IPS DF 19.7 (cell line): ENCODE data around the gene CEP55.
"Not testable (repeated sequence)": the region's sequence is repeated elsewhere in the genome, so short reads cannot be mapped to it uniquely, and the experiment has no call there.

Experiments
- DNase-seq: peaks from one replicate; pipeline ENCODE4 v3.0.0-alpha.2; 2013; ENCODE audit warnings: low read depth, low spot score

Gene CEP55

GRCh38 chr10:93513091-93513490, 16.7 kb downstream of the CEP55 start:
- DNase-seq: no peak

- no peak for DNase-seq
Observed at GRCh38 chr10:93514521-93514920, 18.1 kb downstream of the CEP55 start.

GRCh38 chr10:93515071-93516005, 18.9 kb downstream of the CEP55 start:
- no peak for DNase-seq

GRCh38 chr10:93516006-93516380, 19.6 kb downstream of the CEP55 start:
- no peak for DNase-seq

GRCh38 chr10:93518531-93518930, 22.1 kb downstream of the CEP55 start:
- DNase-seq: no peak

DNA sequence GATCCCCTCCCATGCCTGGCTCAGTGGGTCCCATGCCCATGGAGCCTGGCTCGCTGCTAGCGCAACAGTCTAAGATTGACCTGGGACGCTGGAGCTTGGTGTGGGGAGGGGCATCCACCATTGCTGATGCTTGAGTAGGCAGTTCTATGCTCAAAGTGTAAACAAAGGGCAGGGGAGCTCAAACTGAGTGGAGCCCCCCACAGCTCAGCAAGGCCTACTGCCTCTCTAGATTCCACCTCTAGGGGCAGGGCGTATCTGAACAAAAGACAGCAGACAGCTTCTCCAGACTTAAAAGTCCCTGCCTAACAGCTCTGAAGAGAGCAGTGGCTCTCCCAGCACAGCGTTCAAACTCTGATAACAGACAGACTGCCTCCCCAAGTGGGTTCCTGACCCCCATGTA, 38.9 kb downstream of the CEP55 start:
- no peak for DNase-seq

- DNase-seq: not testable (repeated sequence)
Observed at GRCh38 chr10:93540871-93541270, 44.5 kb downstream of the CEP55 start.

DNA sequence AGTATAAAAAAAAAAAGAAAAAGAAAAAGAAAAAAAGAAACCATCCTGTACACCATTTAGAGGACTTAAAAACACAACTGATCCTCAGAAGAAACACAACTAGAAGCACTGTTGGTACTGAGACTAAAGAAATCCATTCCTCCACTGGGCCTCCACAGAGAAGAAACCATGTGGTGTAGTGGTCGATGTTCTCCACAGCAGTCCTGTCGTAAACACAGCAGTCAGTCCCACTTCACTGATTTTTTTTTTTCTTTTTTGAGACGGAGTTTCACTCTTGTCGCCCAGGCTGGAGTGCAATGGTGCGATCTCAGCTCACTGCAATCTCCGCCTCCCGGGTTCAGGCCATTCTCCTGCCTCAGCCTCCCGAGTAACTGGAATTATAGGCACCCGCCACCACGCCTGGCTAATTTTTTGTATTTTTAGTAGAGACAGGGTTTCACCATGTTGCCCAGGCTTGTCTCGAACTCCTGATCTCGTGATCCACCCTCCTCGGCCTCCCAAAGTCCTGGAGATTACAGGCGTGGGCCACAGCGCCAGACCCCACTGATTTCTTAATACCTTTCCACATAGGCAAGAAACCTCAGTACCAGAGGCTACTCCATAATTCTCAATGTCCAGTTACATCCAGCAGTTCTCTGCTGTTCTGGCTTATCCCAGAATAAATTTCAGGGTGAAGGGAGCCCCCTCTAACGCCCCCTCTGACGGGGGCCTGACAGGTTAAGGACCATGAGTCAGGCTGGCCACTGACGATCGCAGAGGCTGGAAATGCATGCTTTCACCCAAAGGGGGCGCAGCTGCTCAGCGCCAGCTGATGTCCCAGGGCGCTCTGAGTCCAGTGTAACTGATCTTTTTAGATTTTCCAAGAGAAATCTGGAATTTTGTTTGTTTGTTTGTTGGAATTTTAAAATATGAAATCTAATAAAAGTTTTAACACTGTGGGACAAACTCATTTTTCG, 45.3 kb downstream of the CEP55 start:
- DNase-seq: no peak

DNA sequence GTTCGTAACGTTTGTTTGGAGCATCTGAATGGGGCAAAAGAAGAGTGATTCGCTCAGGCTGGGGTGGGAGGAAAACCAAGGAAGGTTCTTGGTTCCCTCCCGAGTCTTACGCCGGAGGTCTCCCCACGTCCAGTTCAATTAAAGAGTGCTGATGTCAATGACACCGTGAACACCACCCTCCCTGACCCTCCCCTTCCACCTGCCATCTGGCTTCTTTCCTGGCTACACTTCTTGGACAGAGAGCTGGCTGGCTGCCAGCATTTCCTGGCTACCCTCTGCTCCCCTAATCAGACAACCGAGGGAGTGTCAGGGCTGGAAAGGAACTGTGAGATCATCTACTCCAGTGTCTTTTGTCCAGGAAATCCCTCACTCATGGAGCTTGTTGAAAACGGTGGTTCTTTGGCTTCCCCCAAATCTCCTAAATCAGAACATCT, 46.0 kb downstream of the CEP55 start:
- no peak for DNase-seq

DNA sequence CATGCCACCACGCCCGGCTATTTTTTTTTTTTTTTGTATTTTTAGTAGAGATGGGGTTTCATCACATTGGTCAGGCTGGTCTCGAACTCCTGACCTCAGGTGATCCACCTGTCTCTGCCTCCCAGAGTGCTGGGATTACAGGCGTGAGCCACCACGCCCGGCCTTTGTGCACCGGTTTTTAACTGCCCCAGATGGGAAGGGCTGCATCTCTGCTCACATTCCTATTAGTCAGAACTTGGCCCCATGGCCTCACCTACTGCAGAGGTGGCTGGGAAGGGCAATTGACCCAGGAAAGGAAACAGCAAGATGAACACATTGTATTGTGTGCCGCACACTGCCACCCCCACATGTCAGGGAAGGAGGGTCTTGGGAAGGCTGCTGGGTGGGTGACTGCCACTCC, 50.6 kb downstream of the CEP55 start:
- DNase-seq: not testable (repeated sequence)

- no peak for DNase-seq
Observed at GRCh38 chr10:93547522-93547921, 51.1 kb downstream of the CEP55 start.

GRCh38 chr10:93548376-93549071, 52.1 kb downstream of the CEP55 start:
- DNase-seq: no peak

DNA sequence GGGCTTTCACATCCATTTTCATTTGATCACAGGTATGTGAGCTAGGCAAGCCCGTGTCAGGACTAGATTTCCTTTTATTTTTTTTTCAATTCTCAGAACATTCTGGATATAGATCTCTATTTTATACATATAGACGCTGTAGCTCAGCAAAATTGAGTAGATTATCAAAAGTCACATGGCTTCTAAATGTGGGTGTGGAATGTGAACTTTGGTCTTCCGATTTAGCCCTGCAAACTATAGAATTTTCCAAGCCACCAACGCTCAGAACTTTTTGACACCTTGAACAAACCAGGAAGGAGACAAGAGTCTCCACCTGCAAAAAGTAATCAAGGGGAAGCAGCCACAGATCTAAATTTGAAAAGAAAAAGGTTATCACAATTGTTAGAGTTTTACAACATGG, 54.2 kb downstream of the CEP55 start:
- DNase-seq: no peak

DNA sequence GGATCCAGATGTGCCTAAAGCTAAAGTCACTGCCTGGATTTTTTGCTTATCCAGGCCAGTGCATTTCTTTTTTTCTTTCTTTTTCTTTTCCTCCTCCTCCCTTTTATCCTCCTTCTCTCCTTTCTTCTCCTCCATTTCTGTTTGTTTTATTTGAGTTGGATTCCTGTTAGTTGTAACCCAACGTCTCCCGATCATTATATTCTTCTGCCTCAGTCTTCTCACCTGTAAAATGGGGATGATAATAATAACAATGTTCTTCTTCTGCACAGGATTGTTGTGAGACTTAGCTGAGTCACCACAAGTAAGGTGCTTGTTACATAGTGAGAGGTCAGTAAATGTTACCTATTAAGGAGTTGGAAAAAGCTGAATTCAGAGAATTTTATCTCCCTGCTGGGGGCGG, 56.4 kb downstream of the CEP55 start:
- no peak for DNase-seq

DNA sequence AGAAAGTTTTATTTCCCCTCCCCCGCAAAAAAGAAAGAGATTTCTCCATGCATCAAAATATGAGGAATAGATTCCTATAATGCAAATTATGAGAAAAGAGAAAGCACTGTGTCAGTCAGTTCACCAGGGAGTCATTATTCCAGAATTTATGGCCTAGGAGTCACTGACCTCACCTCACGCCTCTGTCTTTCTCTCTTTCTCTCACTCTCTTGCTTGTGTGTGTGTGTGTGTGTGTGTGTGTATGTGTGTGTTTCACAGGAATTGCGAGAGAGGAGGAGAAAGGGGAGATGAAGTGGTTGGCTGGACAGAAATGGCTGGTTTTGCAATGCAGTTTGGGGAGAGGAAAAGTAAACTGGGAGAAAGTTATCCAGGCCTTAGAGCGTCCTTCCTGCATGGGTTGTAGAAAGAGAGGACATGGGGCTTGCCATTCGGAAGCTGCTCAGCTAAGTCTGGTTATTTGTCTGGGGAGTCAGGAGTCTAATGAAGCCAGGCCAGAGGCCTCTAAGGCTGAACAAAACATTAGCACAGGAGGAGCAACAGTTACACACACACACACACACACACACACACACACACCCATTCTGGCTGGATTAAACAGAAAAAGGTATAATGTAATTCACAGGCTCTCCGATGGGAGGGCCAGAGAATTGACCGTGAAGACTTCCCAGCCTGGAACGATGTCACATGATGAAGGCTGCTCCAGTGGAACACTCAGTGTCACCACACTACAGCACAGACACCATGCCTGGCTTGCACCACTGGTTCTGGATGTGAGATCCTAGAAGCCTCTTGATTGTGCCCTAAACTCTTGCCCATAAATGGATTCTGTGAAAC, 57.3 kb downstream of the CEP55 start:
- no peak for DNase-seq

GRCh38 chr10:93554316-93554663, 57.9 kb downstream of the CEP55 start:
- DNase-seq: no peak

DNA sequence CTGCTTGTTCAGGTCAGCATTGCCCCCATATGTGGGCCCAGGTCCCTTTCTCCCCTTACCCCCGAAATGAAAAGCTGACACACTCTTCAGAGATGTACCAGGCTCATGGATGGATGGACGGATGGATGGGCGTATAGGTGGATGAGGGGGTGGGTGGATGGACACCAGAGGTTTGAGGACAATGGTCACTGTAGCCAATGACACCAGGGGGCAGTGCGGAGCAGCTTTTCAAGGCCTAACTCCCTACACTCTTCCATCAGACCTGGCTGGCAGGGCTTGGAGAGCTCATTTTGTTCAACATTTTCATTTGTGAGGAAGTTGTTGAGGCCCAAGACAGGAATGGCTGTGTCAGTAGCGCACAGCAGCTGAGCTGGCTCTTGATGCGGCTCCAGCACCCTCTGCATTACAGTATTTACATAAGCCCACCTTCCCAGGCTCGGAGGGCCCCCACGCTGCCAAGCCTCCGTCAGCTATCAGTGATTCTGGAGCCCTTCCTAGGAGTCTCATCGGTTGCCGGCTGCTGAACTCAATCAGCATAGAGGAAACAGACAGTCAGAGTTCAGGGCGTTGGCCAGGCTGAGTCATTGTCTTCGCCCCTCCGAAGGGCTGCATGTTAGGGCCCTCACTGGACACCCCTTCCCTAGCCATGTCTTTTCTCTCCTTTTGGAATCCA, 58.5 kb downstream of the CEP55 start:
- DNase-seq: no peak

DNA sequence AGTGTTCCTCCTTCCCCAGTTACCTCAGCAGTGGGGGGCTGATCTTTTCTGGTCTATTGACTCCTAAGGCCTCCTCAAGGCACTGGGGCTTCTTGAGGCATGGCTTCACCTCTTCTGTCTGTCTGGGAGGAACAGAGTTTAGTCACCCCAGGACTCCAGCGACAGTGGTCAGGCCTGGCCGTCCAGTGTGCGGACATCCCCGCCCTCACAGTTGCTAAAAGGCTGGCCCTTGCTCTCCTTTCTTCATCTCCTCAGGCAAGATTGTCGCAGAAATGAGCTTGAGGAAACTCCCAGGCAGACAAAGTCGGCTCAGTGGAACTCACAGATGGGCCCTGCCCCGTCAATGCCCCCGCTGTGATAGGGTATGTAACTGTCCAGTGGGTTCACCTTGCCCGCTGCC, 63.1 kb downstream of the CEP55 start:
- DNase-seq: no peak

GRCh38 chr10:93560541-93560940, 64.1 kb downstream of the CEP55 start:
- no peak for DNase-seq

DNA sequence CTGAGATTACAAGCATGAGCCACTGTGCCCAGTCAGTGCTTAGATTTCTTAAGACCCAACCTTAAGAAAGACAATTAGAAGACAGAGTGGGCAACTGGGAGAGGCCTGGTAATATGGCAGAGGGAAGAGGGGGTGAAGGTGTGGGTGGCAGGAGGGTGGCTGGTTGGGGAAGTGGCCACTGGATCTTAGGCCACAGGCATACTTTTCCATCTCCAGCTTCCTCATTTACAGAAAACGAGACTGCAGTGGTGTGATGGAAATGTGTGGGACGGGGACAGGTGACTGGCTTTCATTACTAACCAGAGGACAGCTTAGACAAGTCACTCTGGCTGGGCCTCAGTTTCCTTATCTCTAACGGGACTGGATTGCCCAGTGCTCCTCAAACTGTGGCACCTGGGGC, 69.0 kb downstream of the CEP55 start:
- no peak for DNase-seq
